ENCODE results near the gene NTN1. TPM values are rescaled to one million over a fixed set of nuclear protein-coding genes. Genes with fewer than 3 reads are reported as not detected.

The NTN1 gene
- total RNA-seq, 4 donors from 2014 or later: 3.3 to 19.2 (median 10.4) TPM

GRCh38 chr17:9224485-9224884 lies 203.2 kb downstream of the NTN1 start:
- no peak for DNase-seq
- TF ChIP-seq POLR2A (IDR thresholded peaks at IDR 0.05) (no peak), CTCF (IDR thresholded peaks at IDR 0.05) (no peak)
- Histone ChIP-seq H3K36me3 (no peaks in the 10 kb centered on the region), H3K9me3 (no peaks in the 10 kb centered on the region), H3K27ac (no peak overlapping the region), H3K4me3 (no peak overlapping the region), H3K27me3 (no peaks in the 10 kb centered on the region), H3K4me1 (peaks cover 0 to 4% of the 10 kb centered on the region in 2 donors)
- intact Hi-C loops (cut with DNase I; ENCODE audit: low total_unique reads): no loop called here

- DNase-seq: no peak
- H3K27ac ChIP-seq: peak overlapping the region in 1 of 2 donors; percentile 91
- no peaks in the 10 kb centered on the region for H3K27me3 ChIP-seq
- no peak overlapping the region for H3K4me3 ChIP-seq
- intact Hi-C loops (cut with DNase I; ENCODE audit: low total_unique reads): no loop called here
- TF ChIP-seq POLR2A (IDR thresholded peaks at IDR 0.05): no peak
- TF ChIP-seq CTCF (IDR thresholded peaks at IDR 0.05): no peak
- H3K36me3 ChIP-seq: no peaks in the 10 kb centered on the region
- H3K9me3 ChIP-seq: no peaks in the 10 kb centered on the region
- peaks cover 0 to 4% of the 10 kb centered on the region in 2 donors for H3K4me1 ChIP-seq
These were observed 204.2 kb downstream of the NTN1 start for GRCh38 chr17:9225305-9226101.

- peaks cover 0 to 4% of the 10 kb centered on the region in 2 donors for H3K4me1 ChIP-seq
- H3K27ac ChIP-seq: peak overlapping the region in 1 of 2 donors; percentile 91
- H3K36me3 ChIP-seq: no peaks in the 10 kb centered on the region
- no peak overlapping the region for H3K4me3 ChIP-seq
- TF ChIP-seq POLR2A (IDR thresholded peaks at IDR 0.05) (no peak), CTCF (IDR thresholded peaks at IDR 0.05) (no peak)
- H3K9me3 ChIP-seq: no peaks in the 10 kb centered on the region
- intact Hi-C loops (cut with DNase I; ENCODE audit: low total_unique reads): no loop called here
- DNase-seq: no peak
- H3K27me3 ChIP-seq: no peaks in the 10 kb centered on the region
These were observed 205.0 kb downstream of the NTN1 start for GRCh38 chr17:9226130-9226793.

GRCh38 chr17:9226794-9227135 lies 205.5 kb downstream of the NTN1 start:
- no peak overlapping the region for H3K4me3 ChIP-seq
- peak overlapping the region in 1 of 2 donors; percentile 91 for H3K27ac ChIP-seq

More at GRCh38 chr17:9226794-9227135, 205.5 kb downstream of the NTN1 start:
- DNase-seq: no peak
- no peaks in the 10 kb centered on the region for H3K27me3 ChIP-seq
- H3K36me3 ChIP-seq: no peaks in the 10 kb centered on the region
- no peaks in the 10 kb centered on the region for H3K9me3 ChIP-seq
- intact Hi-C loops (cut with DNase I; ENCODE audit: low total_unique reads): no loop called here
- peaks cover 0 to 4% of the 10 kb centered on the region in 2 donors for H3K4me1 ChIP-seq
- TF ChIP-seq CTCF (IDR thresholded peaks at IDR 0.05) (no peak), POLR2A (IDR thresholded peaks at IDR 0.05) (no peak)

Data from uterus (tissue), 4 donors.